HFFc6 (cell line): ENCODE results near the gene CEP57. TPM values are rescaled to one million over a fixed set of nuclear protein-coding genes. Genes with fewer than 3 reads are reported as not detected.
A peak's percentile ranks its signal among the peaks of the same experiment; 100 is the strongest.

Source experiments
- DNase-seq: peaks from one replicate; pipeline ENCODE4 v3.0.0-alpha.2; 2018
- H3K27ac Mint-ChIP-seq: 2 replicates; pipeline ENCODE4 v1.8.0; 2020; ENCODE audit warnings: mild to moderate bottlenecking, mixed read lengths
- H3K27me3 Mint-ChIP-seq: 2 replicates; pipeline ENCODE4 v1.8.0; 2021; ENCODE audit warnings: mild to moderate bottlenecking, moderate library complexity, mixed read lengths; ENCODE audit not compliant: insufficient read depth
- H3K36me3 Mint-ChIP-seq: 2 replicates; pipeline ENCODE4 v1.8.0; 2021; ENCODE audit warnings: low read depth, mixed read lengths
- H3K4me1 Mint-ChIP-seq: 2 replicates; pipeline ENCODE4 v1.8.0; 2020; ENCODE audit warnings: low read depth, mixed read lengths
- H3K4me3 Mint-ChIP-seq: 2 replicates; pipeline ENCODE4 v1.8.0; 2020; ENCODE audit warnings: mild to moderate bottlenecking, moderate library complexity, mixed read lengths
- H3K9me3 Mint-ChIP-seq: 2 replicates; pipeline ENCODE4 v1.8.0; 2020; ENCODE audit warnings: mild to moderate bottlenecking, mixed read lengths
- CTCF ChIP-seq: fragments of 200-600 bp; sonication (generic); IDR thresholded peaks from 2 replicates; pipeline ENCODE4 v1.5.0; 2021; ENCODE audit warnings: antibody characterized with exemption, mild to moderate bottlenecking
- total RNA-seq, 6 experiments: library from RNA; stranded (reverse); fragmentation: NEBNext Ultra II Directional; extraction: Animal tissue kit (Norgen Biotek cat#: 25700); gene quantifications; 2 replicates in 1 of 6; 3 replicates in 5 of 6; pipeline ENCODE4 v1.2.3, GENCODE V29; 2021

Gene CEP57
- total RNA-seq, 6 experiments from 2014 or later: 24.9 to 29.5 (median 26.6) TPM

- peaks cover 20% of the 10 kb centered on the region for H3K36me3 Mint-ChIP-seq
- no peak overlapping the region for H3K4me3 Mint-ChIP-seq
- no peaks in the 10 kb centered on the region for H3K4me1 Mint-ChIP-seq
- H3K27me3 Mint-ChIP-seq: no peaks in the 10 kb centered on the region
- no peaks in the 10 kb centered on the region for H3K9me3 Mint-ChIP-seq
- H3K27ac Mint-ChIP-seq: no peak overlapping the region
- no peak for TF ChIP-seq CTCF
- no peak for DNase-seq
Observed at GRCh38 chr11:95778699-95779098, 11.6 kb upstream of the CEP57 start.

- Mint-ChIP-seq H3K4me3 (no peak overlapping the region), H3K27me3 (no peaks in the 10 kb centered on the region), H3K27ac (no peak overlapping the region), H3K4me1 (no peaks in the 10 kb centered on the region), H3K36me3 (peaks cover 30% of the 10 kb centered on the region), H3K9me3 (no peaks in the 10 kb centered on the region)
- DNase-seq: no peak
- no peak for TF ChIP-seq CTCF
Observed at GRCh38 chr11:95780544-95780943, 9.8 kb upstream of the CEP57 start.

- Mint-ChIP-seq H3K4me1 (peaks cover 39% of the 10 kb centered on the region), H3K27ac (peak overlapping the region; percentile 100), H3K27me3 (peaks cover 2% of the 10 kb centered on the region), H3K4me3 (peak overlapping the region; percentile 100), H3K36me3 (peaks cover 27% of the 10 kb centered on the region; the same call in 1 of the 2 replicates), H3K9me3 (no peaks in the 10 kb centered on the region)
- DNase-seq: peak; percentile 52
- peak; percentile 68 for TF ChIP-seq CTCF
Observed at GRCh38 chr11:95788921-95789505, 1.3 kb upstream of the CEP57 start.

GRCh38 chr11:95789506-95790122, 684 bp upstream of the CEP57 start, which contains the start of gene FAM76B:
TSS of gene FAM76B (minus strand) at chr11:95789782. CDS start at chr11:95789478, 304 bp downstream.
- H3K36me3 Mint-ChIP-seq: peaks cover 25% of the 10 kb centered on the region; the same call in 1 of the 2 replicates
- no peaks in the 10 kb centered on the region for H3K9me3 Mint-ChIP-seq
- H3K4me3 Mint-ChIP-seq: peak within 1 kb of the TSS; percentile 100
- peaks cover 2% of the 10 kb centered on the region for H3K27me3 Mint-ChIP-seq
- peak within 1 kb of the TSS; percentile 100 for H3K27ac Mint-ChIP-seq
- peaks cover 44% of the 10 kb centered on the region for H3K4me1 Mint-ChIP-seq
- DNase-seq: peak; percentile 99
- TF ChIP-seq CTCF: no peak

GRCh38 chr11:95790933-95791708, 823 bp downstream of the CEP57 start:
- TF ChIP-seq CTCF: no peak
- peak; percentile 30 for DNase-seq
- H3K4me1 Mint-ChIP-seq: peaks cover 44% of the 10 kb centered on the region
- H3K27ac Mint-ChIP-seq: peak overlapping the region; percentile 100
- peak overlapping the region; percentile 100 for H3K4me3 Mint-ChIP-seq
- H3K27me3 Mint-ChIP-seq: peaks cover 2% of the 10 kb centered on the region
- H3K9me3 Mint-ChIP-seq: no peaks in the 10 kb centered on the region
- peaks cover 20% of the 10 kb centered on the region; the same call in 1 of the 2 replicates for H3K36me3 Mint-ChIP-seq
